ENCODE results near the gene RTL3. TPM values are rescaled to one million over a fixed set of nuclear protein-coding genes. Genes with fewer than 3 reads are reported as not detected.

The RTL3 gene
- total RNA-seq, 1 donor = under 0.01 TPM

DNA sequence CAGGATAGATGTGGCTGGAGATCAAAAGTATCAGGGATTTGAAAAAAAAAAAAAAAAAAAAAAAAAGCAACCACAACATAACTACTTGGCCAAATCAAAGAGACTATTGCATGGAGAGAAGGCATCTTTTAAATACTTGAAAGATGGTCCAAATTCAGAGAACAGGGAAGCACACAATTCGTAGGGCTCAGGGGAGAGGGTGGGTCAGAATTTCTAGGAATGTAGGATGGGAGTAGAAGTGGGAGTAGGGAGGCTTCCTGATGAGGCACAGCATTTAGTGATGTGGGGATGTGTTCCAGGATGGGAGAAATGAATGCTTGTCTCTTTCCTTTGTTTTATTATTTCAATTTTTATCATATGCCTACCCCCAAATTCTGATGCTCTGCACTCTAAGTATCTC is 36.3 kb downstream of the RTL3 start:
- no peak for DNase-seq (ENCODE audit: low read depth)
- no peak overlapping the region for H3K4me3 ChIP-seq (ENCODE audit: low read depth, low read length)
- TF ChIP-seq, protein P1, sequence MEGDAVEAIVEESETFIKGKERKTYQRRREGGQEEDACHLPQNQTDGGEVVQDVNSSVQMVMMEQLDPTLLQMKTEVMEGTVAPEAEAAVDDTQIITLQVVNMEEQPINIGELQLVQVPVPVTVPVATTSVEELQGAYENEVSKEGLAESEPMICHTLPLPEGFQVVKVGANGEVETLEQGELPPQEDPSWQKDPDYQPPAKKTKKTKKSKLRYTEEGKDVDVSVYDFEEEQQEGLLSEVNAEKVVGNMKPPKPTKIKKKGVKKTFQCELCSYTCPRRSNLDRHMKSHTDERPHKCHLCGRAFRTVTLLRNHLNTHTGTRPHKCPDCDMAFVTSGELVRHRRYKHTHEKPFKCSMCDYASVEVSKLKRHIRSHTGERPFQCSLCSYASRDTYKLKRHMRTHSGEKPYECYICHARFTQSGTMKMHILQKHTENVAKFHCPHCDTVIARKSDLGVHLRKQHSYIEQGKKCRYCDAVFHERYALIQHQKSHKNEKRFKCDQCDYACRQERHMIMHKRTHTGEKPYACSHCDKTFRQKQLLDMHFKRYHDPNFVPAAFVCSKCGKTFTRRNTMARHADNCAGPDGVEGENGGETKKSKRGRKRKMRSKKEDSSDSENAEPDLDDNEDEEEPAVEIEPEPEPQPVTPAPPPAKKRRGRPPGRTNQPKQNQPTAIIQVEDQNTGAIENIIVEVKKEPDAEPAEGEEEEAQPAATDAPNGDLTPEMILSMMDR (IDR thresholded peaks at IDR 0.05; ENCODE audit: insufficient read depth, low read depth, low read length) = no peak

DNA sequence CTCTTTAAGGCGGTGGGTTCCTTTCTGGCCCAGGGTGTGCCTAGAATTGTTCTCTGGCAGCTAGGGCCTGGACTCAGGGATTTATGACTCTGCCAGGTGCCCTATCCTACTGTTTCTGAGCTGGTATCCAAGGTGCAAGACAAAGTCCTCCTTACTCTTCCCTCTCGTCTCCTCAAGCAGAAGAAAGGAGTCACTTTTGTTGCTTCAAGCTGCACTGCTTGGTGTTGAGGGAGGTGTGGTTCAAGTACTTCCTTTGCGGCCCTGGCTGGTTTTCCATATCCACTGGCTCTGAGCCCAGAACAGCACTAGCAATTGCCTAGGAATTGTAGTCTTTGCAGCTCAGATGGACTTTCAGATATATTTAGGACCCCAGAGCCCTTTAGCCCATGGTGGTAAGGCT is 39.3 kb downstream of the RTL3 start:
- no peak for DNase-seq (ENCODE audit: low read depth)
- TF ChIP-seq, protein P1 (IDR thresholded peaks at IDR 0.05; ENCODE audit: insufficient read depth, low read depth, low read length) = no peak
- H3K4me3 ChIP-seq (ENCODE audit: low read depth, low read length) = no peak overlapping the region

DNA sequence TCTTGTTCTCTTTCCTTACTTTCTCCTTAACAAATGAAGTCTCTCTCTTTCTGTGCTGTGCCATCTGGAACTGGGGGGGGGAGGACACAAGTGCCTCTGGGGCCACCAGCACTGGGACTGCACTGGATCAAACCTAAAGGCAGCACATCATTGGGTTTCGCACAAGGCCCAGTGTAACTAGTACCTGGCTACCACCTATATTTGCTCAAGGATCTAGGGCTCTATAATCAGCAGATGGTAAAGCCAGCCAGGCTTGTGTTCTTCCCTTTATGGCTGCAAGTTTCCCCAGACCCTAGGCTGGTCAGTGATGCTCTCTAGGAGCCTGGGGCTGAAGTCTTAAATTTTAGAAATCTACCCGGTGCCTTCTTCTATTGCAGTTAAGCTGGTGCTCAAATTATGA is 40.1 kb downstream of the RTL3 start:
- TF ChIP-seq, protein P1 (IDR thresholded peaks at IDR 0.05; ENCODE audit: insufficient read depth, low read depth, low read length) = no peak
- H3K4me3 ChIP-seq (ENCODE audit: low read depth, low read length) = no peak overlapping the region
- no peak for DNase-seq (ENCODE audit: low read depth)

DNA sequence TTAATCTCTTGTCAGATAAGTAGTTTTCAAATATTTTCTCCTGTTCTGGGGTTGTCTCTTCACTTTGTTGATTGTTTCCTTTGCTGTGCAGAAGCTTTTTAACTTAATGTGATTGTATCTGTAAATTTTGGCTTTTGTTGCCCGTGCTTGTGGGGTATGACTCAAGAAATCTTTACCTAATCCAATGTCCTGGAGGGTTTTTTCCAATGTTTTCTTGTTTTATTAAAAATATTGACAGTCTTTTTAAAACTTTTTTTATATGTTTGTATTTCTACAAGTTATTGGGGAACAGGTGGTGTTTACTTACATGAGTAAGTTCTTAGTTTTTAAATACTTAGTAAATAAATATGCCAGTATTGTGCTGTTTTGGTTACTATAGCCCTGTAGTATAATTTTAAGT is 44.9 kb downstream of the RTL3 start:
- TF ChIP-seq, protein P1 (IDR thresholded peaks at IDR 0.05; ENCODE audit: insufficient read depth, low read depth, low read length) = no peak

More for the DNA sequence above, 44.9 kb downstream of the RTL3 start:
- DNase-seq (ENCODE audit: low read depth) = no peak
- no peak overlapping the region for H3K4me3 ChIP-seq (ENCODE audit: low read depth, low read length)

Other genes starting within 250 kb of the RTL3 start
- gene LPAR4, start 88.4 kb upstream of the RTL3 start, total RNA-seq = under 0.01 and 0.32 TPM in 2 replicates

All from fibroblast of villous mesenchyme (primary cell).